PC-9 (cell line): ENCODE data around the gene ZNF565. TPM values are rescaled to one million over a fixed set of nuclear protein-coding genes. Genes with fewer than 3 reads are reported as not detected.

Experiments
- BruUV-seq: library from RNA; stranded (reverse); fragments of 400-500 nt; replicated peaks from 2 replicates; lab custom pipeline; 2021; lab: Mats Ljungman, UMichigan
- CTCF ChIA-PET: fragments of 300-600 bp; sonication (Branson Sonifier 250); formaldehyde crosslinking; loops from one replicate; lab custom pipeline; 2022; ENCODE audit warnings: antibody characterized with exemption; lab: Charles Lee
- POLR2A ChIA-PET: fragments of 300-600 bp; sonication (Branson Sonifier 250); formaldehyde crosslinking; loops from one replicate; lab custom pipeline; 2022; ENCODE audit warnings: antibody characterized with exemption; ENCODE audit not compliant: unreplicated experiment; lab: Charles Lee
- DNase-seq, 2 experiments: peaks; one replicate each; pipeline versions ENCODE4 v3.0.0 to v3.0.0-alpha.2; 2015 to 2022; ENCODE audit warnings: mixed read lengths in 1 of 2
- H2AFZ ChIP-seq: fragments of 200-600 bp; sonication (generic); 2 replicates; pipeline ENCODE4 v1.8.1; 2017; ENCODE audit warnings: antibody characterized with exemption
- H3F3A ChIP-seq: fragments of 200-600 bp; sonication (generic); 2 replicates; pipeline ENCODE4 v1.8.1; 2017; ENCODE audit warnings: antibody characterized with exemption, mild to moderate bottlenecking, low read depth; ENCODE audit not compliant: insufficient read depth
- H3K27ac ChIP-seq: fragments of 200-600 bp; sonication (generic); 2 replicates; pipeline ENCODE4 v1.6.1; 2016; ENCODE audit warnings: mixed run types
- H3K27me3 ChIP-seq: fragments of 200-600 bp; sonication (generic); 2 replicates; pipeline ENCODE4 v1.6.1; 2016; ENCODE audit warnings: low read depth, mixed run types; ENCODE audit not compliant: insufficient read depth
- H3K36me3 ChIP-seq: fragments of 200-600 bp; sonication (generic); 2 replicates; pipeline ENCODE4 v1.6.1; 2016; ENCODE audit warnings: low read depth, mixed run types
- H3K4me1 ChIP-seq: fragments of 200-600 bp; sonication (generic); replicated peaks from 2 replicates; pipeline ENCODE4 v1.6.1; 2016; ENCODE audit warnings: mixed run types; ENCODE audit not compliant: insufficient read depth
- H3K4me2 ChIP-seq: fragments of 200-600 bp; sonication (generic); 2 replicates; pipeline ENCODE4 v1.6.1; 2017; ENCODE audit warnings: mixed run types
- H3K4me3 ChIP-seq: fragments of 200-600 bp; sonication (generic); 2 replicates; pipeline ENCODE4 v1.6.1; 2016; ENCODE audit warnings: mixed run types
- H3K79me2 ChIP-seq: fragments of 200-600 bp; sonication (generic); 2 replicates; pipeline ENCODE4 v1.6.1; 2017; ENCODE audit warnings: low read depth, mixed run types
- H3K9me2 ChIP-seq: fragments of 200-600 bp; sonication (generic); 2 replicates; pipeline ENCODE4 v1.8.1; 2017; ENCODE audit warnings: mild to moderate bottlenecking; ENCODE audit not compliant: insufficient read depth
- H3K9me3 ChIP-seq: fragments of 200-600 bp; sonication (generic); 2 replicates; pipeline ENCODE4 v1.8.1; 2016; ENCODE audit warnings: low read depth; ENCODE audit not compliant: insufficient read depth
- H4K20me1 ChIP-seq: fragments of 200-600 bp; sonication (generic); 2 replicates; pipeline ENCODE4 v1.8.1; 2017; ENCODE audit not compliant: insufficient read depth
- EZH2 ChIP-seq: fragments of 200-600 bp; sonication (generic); IDR thresholded peaks from 2 replicates; pipeline ENCODE4 v1.8.0; 2017; ENCODE audit warnings: antibody characterized with exemption, low read depth
- intact Hi-C: fragments of 100-400 bp; cut with micrococcal nuclease; formaldehyde crosslinking; loops from one replicate; pipeline ENCODE4 v1.10.0; 2022; ENCODE audit not compliant: unreplicated experiment
- total RNA-seq: library from RNA; stranded (reverse); gene quantifications from 2 replicates; pipeline ENCODE4 v1.2.3, GENCODE V29; 2021
- TF ChIP-seq, protein P1 (sequence below): fragments of 200-600 bp; sonication (generic); conservative IDR thresholded peaks from 2 replicates; pipeline ENCODE4 v1.6.1; 2017; ENCODE audit warnings: mixed run types, antibody characterized with exemption, mild to moderate bottlenecking, moderate library complexity

ZNF565 gene
- total RNA-seq, 1 experiment from 2014 or later: 3.3 TPM

DNA sequence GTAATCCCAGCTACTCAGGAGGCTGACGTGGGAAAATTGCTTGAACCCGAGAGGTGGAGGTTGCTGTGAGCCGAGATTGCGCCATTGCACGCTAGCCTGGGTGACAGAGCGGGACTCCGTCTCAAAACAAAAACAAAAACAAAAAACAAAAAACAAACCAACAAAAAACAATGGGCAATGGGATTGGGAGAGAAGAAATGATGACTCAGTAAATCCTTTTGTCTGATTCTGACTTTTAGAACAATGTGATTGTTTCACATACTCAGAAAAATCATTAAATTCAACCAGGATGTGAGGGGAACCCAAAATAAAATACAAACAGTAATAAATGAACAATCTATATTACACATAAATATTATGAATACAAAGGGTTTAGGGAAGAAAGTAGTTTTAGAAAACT is 5.1 kb downstream of the ZNF565 start:
- DNase-seq: no peak
- H3F3A ChIP-seq: no peaks in the 10 kb centered on the region
- no peaks in the 10 kb centered on the region for H3K9me2 ChIP-seq
- peaks cover 5% of the 10 kb centered on the region for H3K4me1 ChIP-seq
- no peaks in the 10 kb centered on the region for H4K20me1 ChIP-seq
- H3K4me2 ChIP-seq: no peak overlapping the region
- CTCF ChIA-PET: no interaction called here
- TF ChIP-seq, protein P1, sequence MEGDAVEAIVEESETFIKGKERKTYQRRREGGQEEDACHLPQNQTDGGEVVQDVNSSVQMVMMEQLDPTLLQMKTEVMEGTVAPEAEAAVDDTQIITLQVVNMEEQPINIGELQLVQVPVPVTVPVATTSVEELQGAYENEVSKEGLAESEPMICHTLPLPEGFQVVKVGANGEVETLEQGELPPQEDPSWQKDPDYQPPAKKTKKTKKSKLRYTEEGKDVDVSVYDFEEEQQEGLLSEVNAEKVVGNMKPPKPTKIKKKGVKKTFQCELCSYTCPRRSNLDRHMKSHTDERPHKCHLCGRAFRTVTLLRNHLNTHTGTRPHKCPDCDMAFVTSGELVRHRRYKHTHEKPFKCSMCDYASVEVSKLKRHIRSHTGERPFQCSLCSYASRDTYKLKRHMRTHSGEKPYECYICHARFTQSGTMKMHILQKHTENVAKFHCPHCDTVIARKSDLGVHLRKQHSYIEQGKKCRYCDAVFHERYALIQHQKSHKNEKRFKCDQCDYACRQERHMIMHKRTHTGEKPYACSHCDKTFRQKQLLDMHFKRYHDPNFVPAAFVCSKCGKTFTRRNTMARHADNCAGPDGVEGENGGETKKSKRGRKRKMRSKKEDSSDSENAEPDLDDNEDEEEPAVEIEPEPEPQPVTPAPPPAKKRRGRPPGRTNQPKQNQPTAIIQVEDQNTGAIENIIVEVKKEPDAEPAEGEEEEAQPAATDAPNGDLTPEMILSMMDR: no peak
- no peak for TF ChIP-seq EZH2
- H3K9me3 ChIP-seq: no peaks in the 10 kb centered on the region
- H2AFZ ChIP-seq: no peak overlapping the region
- H3K36me3 ChIP-seq: no peaks in the 10 kb centered on the region
- no peaks in the 10 kb centered on the region for H3K27me3 ChIP-seq
- intact Hi-C loops: no loop called here
- no peak overlapping the region for H3K27ac ChIP-seq
- POLR2A ChIA-PET: no interaction called here
- BruUV-seq: no TSS peak
- H3K4me3 ChIP-seq: no peak overlapping the region
- H3K79me2 ChIP-seq: peaks cover 14% of the 10 kb centered on the region

DNA sequence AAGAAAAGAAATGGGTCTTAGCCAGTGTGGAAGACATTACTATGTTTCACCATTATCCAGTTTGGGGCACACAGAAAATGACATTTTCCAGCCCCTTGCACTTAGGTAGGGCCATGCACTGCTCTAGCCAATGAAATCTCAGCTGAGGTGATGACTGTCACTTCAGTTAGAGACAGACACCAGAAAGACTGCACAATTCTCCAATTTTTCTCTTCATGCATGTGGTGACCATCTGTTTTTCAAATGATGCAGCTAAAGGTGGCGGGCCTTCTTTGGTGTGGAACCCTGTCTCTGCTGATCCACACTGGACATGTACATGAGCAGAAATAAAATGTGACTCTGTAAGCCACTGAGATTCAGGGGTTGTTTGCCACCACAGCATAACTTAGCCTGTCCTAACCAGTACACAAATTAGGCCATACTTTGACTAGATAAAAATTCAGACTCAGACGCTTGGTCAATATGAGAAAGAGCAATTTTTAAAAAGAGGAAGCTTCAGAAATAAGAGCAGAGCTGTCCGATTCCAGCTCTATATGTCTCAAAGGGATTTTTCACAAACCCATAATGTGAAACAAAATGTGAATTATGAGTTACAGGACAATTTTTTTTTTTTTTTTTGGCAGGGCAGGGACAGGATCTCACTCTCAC is 6.7 kb downstream of the ZNF565 start:
- Histone ChIP-seq H3K4me3 (no peak overlapping the region), H3K36me3 (no peaks in the 10 kb centered on the region), H3F3A (no peaks in the 10 kb centered on the region), H3K4me2 (no peak overlapping the region), H3K4me1 (no peaks in the 10 kb centered on the region), H3K9me2 (no peaks in the 10 kb centered on the region), H3K27ac (no peak overlapping the region), H2AFZ (no peak overlapping the region), H4K20me1 (no peaks in the 10 kb centered on the region), H3K79me2 (peaks cover 2% of the 10 kb centered on the region; the same call in 1 of the 2 replicates), H3K9me3 (no peaks in the 10 kb centered on the region), H3K27me3 (no peaks in the 10 kb centered on the region)
- no peak for DNase-seq
- ChIA-PET POLR2A (no interaction called here), CTCF (no interaction called here)
- no TSS peak for BruUV-seq
- TF ChIP-seq EZH2: no peak
- TF ChIP-seq, protein P1: no peak
- intact Hi-C loops: no loop called here

DNA sequence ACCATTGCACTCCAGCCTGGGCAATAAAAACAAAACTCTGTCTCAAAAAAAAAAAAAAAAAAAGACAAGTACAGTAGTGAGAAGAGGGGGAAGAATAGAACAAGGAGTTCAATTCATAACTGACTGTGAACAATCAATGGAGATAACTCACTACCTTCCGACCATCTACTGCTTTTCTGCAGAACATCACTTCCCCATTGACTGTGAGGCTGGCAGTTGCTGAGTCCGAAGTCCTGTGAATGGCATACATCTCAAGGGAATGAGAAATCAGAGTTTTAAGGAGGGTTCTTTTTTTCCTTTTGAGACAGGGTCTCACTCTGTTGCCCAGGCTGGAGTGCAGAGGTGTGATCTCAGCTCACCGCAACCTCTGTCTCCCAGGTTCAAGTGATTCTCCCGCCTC is 11.2 kb downstream of the ZNF565 start:
- Histone ChIP-seq H2AFZ (no peak overlapping the region), H3K4me2 (no peak overlapping the region), H3F3A (no peaks in the 10 kb centered on the region), H3K9me2 (no peaks in the 10 kb centered on the region), H3K9me3 (no peaks in the 10 kb centered on the region), H3K79me2 (no peaks in the 10 kb centered on the region), H3K4me1 (no peaks in the 10 kb centered on the region), H3K27me3 (no peaks in the 10 kb centered on the region), H3K36me3 (no peaks in the 10 kb centered on the region), H3K27ac (no peak overlapping the region), H3K4me3 (no peak overlapping the region), H4K20me1 (no peaks in the 10 kb centered on the region)
- no TSS peak for BruUV-seq
- ChIA-PET POLR2A (no interaction called here), CTCF (no interaction called here)
- TF ChIP-seq, protein P1: no peak
- TF ChIP-seq EZH2: no peak
- intact Hi-C loops: no loop called here
- DNase-seq: no peak
